Uterus (tissue), 4 donors: ENCODE measurements around the gene GJA1. TPM values are rescaled to one million over a fixed set of nuclear protein-coding genes. Genes with fewer than 3 reads are reported as not detected.

Source experiments
- DNase-seq, 2 donors: peaks; one replicate each; pipeline ENCODE4 v3.0.0-alpha.2; 2019 to 2020
- H3K27ac ChIP-seq, 2 donors: fragments of 200-600 bp; sonication (generic); 1 replicate in 1 of 2; 2 replicates in 1 of 2; pipeline ENCODE4 v1.5.1; 2016 to 2018
- H3K27me3 ChIP-seq, 2 donors: fragments of 200-600 bp; sonication (generic); one replicate each; pipeline ENCODE4 v1.5.1; 2018 to 2019; ENCODE audit warnings: control low read depth in 1 of 2
- H3K36me3 ChIP-seq, 2 donors: fragments of 200-600 bp; sonication (generic); one replicate each; pipeline ENCODE4 v1.5.1; 2019; ENCODE audit warnings: control low read depth in 1 of 2
- H3K4me1 ChIP-seq, 2 donors: fragments of 200-600 bp; sonication (generic); one replicate each; pipeline ENCODE4 v1.5.1; 2018 to 2019; ENCODE audit warnings: control low read depth in 1 of 2
- H3K4me3 ChIP-seq, 2 donors: fragments of 200-600 bp; sonication (generic); 1 replicate in 1 of 2; 2 replicates in 1 of 2; pipeline ENCODE4 v1.5.1; 2018 to 2019; ENCODE audit warnings: mild to moderate bottlenecking in 1 of 2
- H3K9me3 ChIP-seq, 2 donors: fragments of 200-600 bp; sonication (generic); one replicate each; pipeline ENCODE4 v1.5.1; 2019; ENCODE audit warnings: control low read depth in 1 of 2
- CTCF ChIP-seq, 4 experiments: fragments of 200-600 bp in 2 of 4; fragments of 450-650 bp in 2 of 4; sonication (generic) in 2 of 4; IDR thresholded peaks; one replicate each; pipeline ENCODE4 v1.5.1; 2016 to 2019; ENCODE audit warnings: antibody characterized with exemption in 4 of 4, mild to moderate bottlenecking in 2 of 4, moderate library complexity in 1 of 4
- POLR2A ChIP-seq, 2 donors: fragments of 450-650 bp; IDR thresholded peaks; one replicate each; pipeline ENCODE4 v1.6.1; 2016; ENCODE audit warnings: antibody characterized with exemption in 2 of 2, mild to moderate bottlenecking in 1 of 2, moderate library complexity in 1 of 2
- intact Hi-C: fragments of 100-400 bp; cut with DNase I; formaldehyde crosslinking; loops from one replicate; pipeline ENCODE4 v1.15.1; 2023; ENCODE audit warnings: low total_unique reads
- small RNA-seq: library from RNA; depleted of rRNA; stranded (forward); fragments of <200 nt; gene quantifications from one replicate; pipeline ENCODE3, GENCODE V24; 2016
- total RNA-seq, 4 donors: library from RNA; depleted of rRNA in 3 of 4; stranded (reverse); fragments of >200 nt in 3 of 4; gene quantifications; one replicate each; pipeline versions ENCODE4 v1.1.0 to v1.2.4, GENCODE V29; 2014 to 2023
- donor health status: DM: yes; HTN: yes; CAD: no.

The GJA1 gene
- total RNA-seq, 4 donors from 2014 or later = 41.5 to 260 (median 54.3) TPM

- Histone ChIP-seq H3K4me1 (peaks cover 0 to 5% of the 10 kb centered on the region in 2 donors), H3K4me3 (no peak overlapping the region), H3K36me3 (no peaks in the 10 kb centered on the region), H3K9me3 (no peaks in the 10 kb centered on the region), H3K27ac (peak overlapping the region; percentile 82 to 83), H3K27me3 (no peaks in the 10 kb centered on the region)
- peak in 1 of 2 donors; percentile 44 for DNase-seq
- intact Hi-C loops = no loop called here
- TF ChIP-seq CTCF (IDR thresholded peaks at IDR 0.05) (no peak), POLR2A (IDR thresholded peaks at IDR 0.05) (no peak)
Observed at GRCh38 chr6:121498481-121499276, 63.2 kb downstream of the GJA1 start.

Small RNA genes within 50 kb of the gene (small RNA-seq; reads per million reads assigned to genes)
- not detected for gene RNU4-35P

Other genes starting within 250 kb of the GJA1 start
- 10 to 100 TPM in 2 of 4 donors, 1 to 10 TPM in 2; 2.1 to 73.0 (median 10.1) TPM for gene TBC1D32, start 101.2 kb upstream of the GJA1 start, total RNA-seq